ENCODE results near the gene FLYWCH2. TPM values are rescaled to one million over a fixed set of nuclear protein-coding genes. Genes with fewer than 3 reads are reported as not detected.
"Not testable (repeated sequence)": the region's sequence is repeated elsewhere in the genome, so short reads cannot be mapped to it uniquely, and the experiment has no call there.

FLYWCH2 gene
- total RNA-seq, 4 donors from 2014 or later: 18.9 to 47.9 (median 39.5) TPM

DNA sequence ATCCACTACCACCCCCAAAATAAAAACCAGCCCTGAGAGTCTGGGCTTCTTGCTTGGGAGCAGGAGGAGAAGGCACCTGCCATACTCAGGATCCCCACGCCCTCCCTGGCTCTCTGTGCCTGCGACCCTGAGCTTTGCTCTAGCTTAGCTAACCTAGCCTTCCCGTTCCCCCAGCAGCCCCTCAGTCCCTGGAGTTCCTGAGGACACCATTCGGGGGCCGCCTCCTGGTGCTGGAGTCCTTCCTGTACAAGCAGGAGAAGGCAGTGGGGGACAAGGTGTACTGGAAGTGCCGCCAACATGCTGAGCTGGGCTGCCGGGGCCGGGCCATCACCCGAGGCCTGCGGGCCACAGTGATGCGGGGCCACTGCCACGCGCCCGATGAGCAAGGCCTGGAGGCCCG lies 47.2 kb downstream of the FLYWCH2 start:
- no peaks in the 10 kb centered on the region for H3K9me3 ChIP-seq
- 80 to 83% methylated on average over 1 to 2 of the region's 15 CpGs for WGBS, 2 donors
- peaks cover 19 to 57% (median 35%) of the 10 kb centered on the region in 3 donors for H3K36me3 ChIP-seq
- DNase-seq: no peak
- peaks cover 0 to 17% (median 5%) of the 10 kb centered on the region in 3 donors for H3K4me1 ChIP-seq
- intact Hi-C loops (cut with DNase I): no loop called here
- no peak overlapping the region for H3K4me3 ChIP-seq
- TF ChIP-seq CTCF (IDR thresholded peaks at IDR 0.05) (no peak), POLR2A (IDR thresholded peaks at IDR 0.05) (no peak)
- H3K27me3 ChIP-seq: no peaks in the 10 kb centered on the region
- H3K27ac ChIP-seq: no peak overlapping the region

GRCh38 chr16:2931231-2931914 lies 48.4 kb downstream of the FLYWCH2 start:
- intact Hi-C loops (cut with DNase I): not testable (repeated sequence)
- H3K36me3 ChIP-seq: peaks cover 25 to 68% (median 38%) of the 10 kb centered on the region in 3 donors

GRCh38 chr16:2933136-2933535 lies 50.1 kb downstream of the FLYWCH2 start:
- 60% methylated on average over 1 of the region's 30 CpGs; no CpG with 5 or more reads in 1 of the 2 donors for WGBS, 2 donors
- no peak for DNase-seq
- Histone ChIP-seq H3K9me3 (no peaks in the 10 kb centered on the region), H3K27me3 (no peaks in the 10 kb centered on the region), H3K4me3 (no peak overlapping the region), H3K27ac (no peak overlapping the region), H3K4me1 (no peaks in the 10 kb centered on the region), H3K36me3 (peaks cover 41 to 86% (median 55%) of the 10 kb centered on the region in 3 donors)
- TF ChIP-seq POLR2A (IDR thresholded peaks at IDR 0.05) (no peak), CTCF (IDR thresholded peaks at IDR 0.05) (no peak)
- intact Hi-C loops (cut with DNase I): no loop called here

More at GRCh38 chr16:2931231-2931914, 48.4 kb downstream of the FLYWCH2 start:
- not testable (repeated sequence) for DNase-seq, H3K27me3 ChIP-seq, H3K4me3 ChIP-seq, H3K9me3 ChIP-seq, H3K27ac ChIP-seq
- peaks cover 0 to 11% (median 5%) of the 10 kb centered on the region in 3 donors for H3K4me1 ChIP-seq
- 78 to 98% methylated on average over 5 to 10 of the region's 13 CpGs for WGBS, 2 donors

DNA sequence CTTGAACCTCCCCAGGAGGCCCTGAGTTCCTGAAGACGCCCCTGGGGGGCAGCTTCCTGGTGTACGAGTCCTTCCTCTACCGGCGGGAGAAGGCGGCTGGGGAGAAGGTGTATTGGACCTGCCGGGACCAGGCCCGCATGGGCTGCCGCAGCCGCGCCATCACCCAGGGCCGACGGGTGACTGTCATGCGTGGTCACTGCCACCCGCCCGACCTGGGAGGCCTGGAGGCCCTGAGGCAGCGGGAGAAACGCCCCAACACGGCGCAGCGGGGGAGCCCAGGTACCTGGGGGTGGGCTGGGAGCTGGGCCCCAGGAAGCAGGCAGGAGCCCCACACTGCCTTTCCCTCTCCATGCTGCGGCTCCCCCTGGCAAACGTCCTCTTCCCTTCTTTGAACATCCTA lies 50.7 kb downstream of the FLYWCH2 start:
- peaks cover 43 to 92% (median 58%) of the 10 kb centered on the region in 3 donors for H3K36me3 ChIP-seq
- TF ChIP-seq POLR2A (IDR thresholded peaks at IDR 0.05) (no peak), CTCF (IDR thresholded peaks at IDR 0.05) (no peak)
- DNase-seq: no peak
- intact Hi-C loops (cut with DNase I): no loop called here
- H3K27me3 ChIP-seq: no peaks in the 10 kb centered on the region
- H3K4me1 ChIP-seq: no peaks in the 10 kb centered on the region
- no peaks in the 10 kb centered on the region for H3K9me3 ChIP-seq
- no peak overlapping the region for H3K4me3 ChIP-seq
- 71 to 91% methylated on average over 2 to 8 of the region's 22 CpGs for WGBS, 2 donors
- no peak overlapping the region for H3K27ac ChIP-seq

DNA sequence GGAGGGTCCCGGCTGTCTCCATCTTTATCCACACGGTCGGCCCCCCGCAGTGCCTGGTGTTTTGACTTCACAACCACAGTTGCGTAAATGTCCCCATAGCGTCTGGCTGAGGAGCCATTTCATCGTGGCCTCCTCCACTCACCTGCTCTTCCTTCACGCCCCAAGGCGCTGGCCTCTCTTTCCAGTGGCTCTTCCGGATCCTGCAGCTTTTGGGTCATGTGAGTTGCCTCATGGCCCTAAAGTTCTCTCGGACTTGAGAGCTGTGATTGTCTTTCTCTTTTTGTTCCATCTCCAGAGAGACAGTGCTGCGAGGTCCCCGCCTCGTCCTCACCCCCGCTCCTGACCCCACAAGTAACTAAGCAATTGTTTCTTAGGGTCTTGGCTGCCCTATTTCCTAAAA lies 51.4 kb downstream of the FLYWCH2 start:
- 84 to 88% methylated on average over 15 of the region's 15 CpGs for WGBS, 2 donors
- Histone ChIP-seq H3K4me1 (no peaks in the 10 kb centered on the region), H3K4me3 (no peak overlapping the region), H3K36me3 (peaks cover 43 to 94% (median 63%) of the 10 kb centered on the region in 3 donors), H3K27me3 (no peaks in the 10 kb centered on the region), H3K27ac (no peak overlapping the region), H3K9me3 (no peaks in the 10 kb centered on the region)
- intact Hi-C loops (cut with DNase I): no loop called here
- TF ChIP-seq POLR2A (IDR thresholded peaks at IDR 0.05): no peak
- TF ChIP-seq CTCF (IDR thresholded peaks at IDR 0.05): no peak
- DNase-seq: no peak
